Hepatocyte (in vitro differentiated cells): ENCODE measurements around the gene CPLX4. TPM values are rescaled to one million over a fixed set of nuclear protein-coding genes. Genes with fewer than 3 reads are reported as not detected.

ENCODE experiments used
- DNase-seq: peaks from one replicate; pipeline ENCODE4 v3.0.0-alpha.2; 2016; ENCODE audit warnings: low spot score
- H2AFZ ChIP-seq: fragments of 200-600 bp; sonication (generic); 2 replicates; pipeline ENCODE4 v1.6.0; 2016; ENCODE audit warnings: antibody characterized with exemption, mild to moderate bottlenecking
- H3K27ac ChIP-seq: fragments of 200-600 bp; sonication (generic); 2 replicates; pipeline ENCODE4 v1.5.1; 2016; ENCODE audit warnings: mild to moderate bottlenecking
- H3K27me3 ChIP-seq: fragments of 200-600 bp; sonication (generic); 2 replicates; pipeline ENCODE4 v1.6.1; 2016
- H3K36me3 ChIP-seq: fragments of 200-600 bp; sonication (generic); replicated peaks from 2 replicates; pipeline ENCODE4 v1.5.1; 2016; ENCODE audit warnings: low read depth; ENCODE audit not compliant: insufficient read depth
- H3K4me1 ChIP-seq: fragments of 200-600 bp; sonication (generic); 2 replicates; pipeline ENCODE4 v1.5.1; 2016; ENCODE audit warnings: mild to moderate bottlenecking, moderate library complexity; ENCODE audit not compliant: insufficient read depth
- H3K4me2 ChIP-seq: fragments of 200-600 bp; sonication (generic); 2 replicates; pipeline ENCODE4 v1.6.0; 2016
- H3K4me3 ChIP-seq: fragments of 200-600 bp; sonication (generic); 2 replicates; pipeline ENCODE4 v1.5.1; 2016; ENCODE audit warnings: mild to moderate bottlenecking
- H3K79me2 ChIP-seq: fragments of 200-600 bp; sonication (generic); 2 replicates; pipeline ENCODE4 v1.6.0; 2017; ENCODE audit warnings: mild to moderate bottlenecking
- H3K9me2 ChIP-seq: fragments of 200-600 bp; sonication (generic); replicated peaks from 2 replicates; pipeline ENCODE4 v1.6.0; 2017; ENCODE audit warnings: mild to moderate bottlenecking; ENCODE audit not compliant: insufficient read depth
- H3K9me3 ChIP-seq: fragments of 200-600 bp; sonication (generic); 2 replicates; pipeline ENCODE4 v1.5.1; 2016; ENCODE audit warnings: low read depth, mild to moderate bottlenecking
- H4K20me1 ChIP-seq: fragments of 200-600 bp; sonication (generic); 2 replicates; pipeline ENCODE4 v1.6.0; 2016; ENCODE audit warnings: mild to moderate bottlenecking; ENCODE audit not compliant: insufficient read depth, poor library complexity, severe bottlenecking
- EZH2 ChIP-seq: fragments of 200-600 bp; sonication (generic); IDR thresholded peaks from 2 replicates; pipeline ENCODE4 v1.6.1; 2016; ENCODE audit warnings: antibody characterized with exemption, mild to moderate bottlenecking, borderline replicate concordance
- EZH2phosphoT487 ChIP-seq: fragments of 200-600 bp; sonication (generic); IDR thresholded peaks from one replicate; pipeline ENCODE4 v1.6.1; 2018; ENCODE audit warnings: antibody characterized with exemption, mild to moderate bottlenecking, low read depth, moderate library complexity; ENCODE audit not compliant: unreplicated experiment, severe bottlenecking
- WGBS: methylation state at CpG from one replicate; pipeline ENCODE4 v1.1.6; 2016; ENCODE audit warnings: low lambda C conversion rate; ENCODE audit errors: missing lambda C conversion rate; 5-methylcytosine and 5-hydroxymethylcytosine counted together
- polyA plus RNA-seq: library from polyadenylated mRNA; unstranded; fragments of >200 nt; fragmentation: Nextera tagmentation; extraction: Ambion mirVana; gene quantifications from 2 replicates; pipeline ENCODE4 v1.2.1, GENCODE V29; 2016
- total RNA-seq: library from RNA; depleted of rRNA; stranded (reverse); fragments of >200 nt; gene quantifications from 2 replicates; pipeline ENCODE4 v1.2.3, GENCODE V29; 2014
- TF ChIP-seq, protein P1 (sequence below): fragments of 200-600 bp; sonication (generic); IDR thresholded peaks from 2 replicates; pipeline ENCODE4 v1.5.1; 2016; ENCODE audit warnings: antibody characterized with exemption, mild to moderate bottlenecking; ENCODE audit not compliant: poor library complexity

Gene CPLX4
- total and polyA plus RNA-seq, 2 experiments from 2014 or later, result not detected

DNA sequence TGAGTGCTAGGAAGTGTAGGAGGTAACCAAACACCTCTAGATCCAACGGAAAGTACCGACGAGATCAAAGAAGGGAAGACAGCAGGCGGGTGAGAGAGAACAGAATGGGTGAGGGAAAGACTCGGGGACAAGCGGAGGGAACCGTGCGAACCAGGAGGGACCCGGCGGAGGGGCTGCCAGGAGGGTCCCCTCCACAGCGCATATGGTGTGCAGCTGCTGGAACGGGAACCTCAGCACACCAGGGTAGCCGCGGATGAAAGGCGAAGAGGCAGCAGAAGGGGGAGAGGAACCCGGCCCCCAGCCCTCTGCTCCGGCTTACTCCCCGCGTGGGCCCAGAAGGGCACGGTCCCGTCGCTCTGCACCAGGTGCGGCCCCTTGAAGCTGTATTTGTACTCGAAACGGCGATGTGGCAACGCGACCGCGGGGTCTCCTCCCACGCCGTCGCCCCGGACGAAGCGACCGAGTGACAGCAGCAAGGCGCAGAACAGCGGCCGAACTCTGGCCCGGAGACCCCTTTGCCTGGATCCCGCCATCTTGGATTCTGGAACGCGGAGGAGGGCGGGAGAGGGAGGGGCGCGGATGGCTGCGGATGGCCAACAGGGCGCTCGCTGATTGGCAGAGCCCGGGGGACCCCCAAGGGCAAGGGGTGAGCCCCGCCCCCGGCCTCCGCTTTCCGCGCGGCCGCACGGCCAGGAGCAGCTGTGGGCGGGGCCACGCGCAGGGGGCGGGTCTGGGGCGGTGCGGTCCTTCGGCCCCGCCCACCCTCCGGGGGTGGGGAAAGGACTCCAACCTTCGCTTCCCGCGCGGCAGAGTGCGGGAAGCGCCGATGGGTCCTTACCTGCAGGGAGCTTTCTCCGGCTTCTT, 40.5 kb upstream of the CPLX4 start, which contains the start of gene LMAN1:
Gene LMAN1 (minus strand): TSS at position 554 of the 864 bp plus-strand sequence. CDS start 21 bp downstream, at position 533.
- no peaks in the 10 kb centered on the region for H3K4me1 ChIP-seq
- H3K27ac ChIP-seq, result peak within 1 kb of the TSS; percentile 94
- peaks cover 47% of the 10 kb centered on the region for H3K79me2 ChIP-seq
- H3K36me3 ChIP-seq, result no peaks in the 10 kb centered on the region
- no peaks in the 10 kb centered on the region for H3K9me3 ChIP-seq
- TF ChIP-seq, protein P1, sequence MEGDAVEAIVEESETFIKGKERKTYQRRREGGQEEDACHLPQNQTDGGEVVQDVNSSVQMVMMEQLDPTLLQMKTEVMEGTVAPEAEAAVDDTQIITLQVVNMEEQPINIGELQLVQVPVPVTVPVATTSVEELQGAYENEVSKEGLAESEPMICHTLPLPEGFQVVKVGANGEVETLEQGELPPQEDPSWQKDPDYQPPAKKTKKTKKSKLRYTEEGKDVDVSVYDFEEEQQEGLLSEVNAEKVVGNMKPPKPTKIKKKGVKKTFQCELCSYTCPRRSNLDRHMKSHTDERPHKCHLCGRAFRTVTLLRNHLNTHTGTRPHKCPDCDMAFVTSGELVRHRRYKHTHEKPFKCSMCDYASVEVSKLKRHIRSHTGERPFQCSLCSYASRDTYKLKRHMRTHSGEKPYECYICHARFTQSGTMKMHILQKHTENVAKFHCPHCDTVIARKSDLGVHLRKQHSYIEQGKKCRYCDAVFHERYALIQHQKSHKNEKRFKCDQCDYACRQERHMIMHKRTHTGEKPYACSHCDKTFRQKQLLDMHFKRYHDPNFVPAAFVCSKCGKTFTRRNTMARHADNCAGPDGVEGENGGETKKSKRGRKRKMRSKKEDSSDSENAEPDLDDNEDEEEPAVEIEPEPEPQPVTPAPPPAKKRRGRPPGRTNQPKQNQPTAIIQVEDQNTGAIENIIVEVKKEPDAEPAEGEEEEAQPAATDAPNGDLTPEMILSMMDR, result no peak
- TF ChIP-seq EZH2phosphoT487 (no peak), EZH2 (no peak)
- peak within 1 kb of the TSS; percentile 81 for H3K4me2 ChIP-seq
- peak; percentile 99 for DNase-seq
- H3K4me3 ChIP-seq, result peak within 1 kb of the TSS; percentile 70
- peak within 1 kb of the TSS; percentile 69 for H2AFZ ChIP-seq
- WGBS, result under 1% methylated on average over 65 of the region's 76 CpGs
- H3K27me3 ChIP-seq, result no peaks in the 10 kb centered on the region
- H4K20me1 ChIP-seq, result peaks cover 24% of the 10 kb centered on the region
- no peaks in the 10 kb centered on the region for H3K9me2 ChIP-seq

DNA sequence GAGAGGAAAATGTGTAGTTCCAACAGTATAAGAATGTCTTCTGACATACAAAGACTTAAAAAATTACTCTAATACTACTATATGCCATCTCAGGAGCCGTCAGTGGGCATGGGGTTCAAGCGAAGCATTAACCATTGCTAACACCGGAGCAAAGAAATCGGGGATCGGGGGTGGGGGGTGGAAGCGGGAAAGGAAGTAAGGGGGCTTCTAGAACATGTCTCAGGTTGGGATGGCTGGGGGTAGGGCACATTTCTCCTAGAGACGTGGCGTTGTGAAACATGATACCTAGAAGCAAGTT, 39.9 kb upstream of the CPLX4 start:
- no peaks in the 10 kb centered on the region for H3K9me3 ChIP-seq
- WGBS, result under 1% methylated on average over 7 of the region's 8 CpGs
- H3K36me3 ChIP-seq, result no peaks in the 10 kb centered on the region
- H4K20me1 ChIP-seq, result peaks cover 24% of the 10 kb centered on the region
- H3K27ac ChIP-seq, result peak overlapping the region; percentile 94
- peak overlapping the region; percentile 60 for H2AFZ ChIP-seq
- TF ChIP-seq EZH2, result no peak
- TF ChIP-seq EZH2phosphoT487, result no peak
- TF ChIP-seq, protein P1, result no peak
- H3K4me2 ChIP-seq, result peak overlapping the region; percentile 76
- H3K9me2 ChIP-seq, result no peaks in the 10 kb centered on the region
- no peaks in the 10 kb centered on the region for H3K4me1 ChIP-seq
- DNase-seq, result no peak
- no peaks in the 10 kb centered on the region for H3K27me3 ChIP-seq
- peaks cover 51% of the 10 kb centered on the region for H3K79me2 ChIP-seq
- H3K4me3 ChIP-seq, result peak overlapping the region; percentile 70

DNA sequence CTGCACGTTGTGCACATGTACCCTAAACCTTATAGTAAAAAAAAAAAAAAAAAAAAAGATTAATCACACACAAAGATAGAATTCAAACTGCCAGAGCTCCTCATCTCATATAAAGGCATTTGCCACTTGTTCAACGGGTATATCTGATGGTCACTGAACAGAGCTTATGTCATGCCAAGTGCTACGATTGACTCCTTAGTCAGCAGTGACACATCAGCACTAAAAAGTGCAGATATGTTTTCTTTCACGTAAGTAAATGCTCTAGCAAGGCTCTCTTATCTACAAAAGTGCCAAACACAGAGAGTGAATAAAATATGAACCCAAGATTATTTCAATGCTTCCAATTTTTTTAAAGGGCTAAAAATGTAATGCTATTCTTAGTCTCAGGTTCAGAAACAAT, 39.5 kb upstream of the CPLX4 start:
- Histone ChIP-seq H3K4me3 (peak overlapping the region; percentile 70), H3K27me3 (no peaks in the 10 kb centered on the region)
- 15% methylated on average over 4 of the region's 4 CpGs for WGBS

More for the DNA sequence above, 39.5 kb upstream of the CPLX4 start:
- TF ChIP-seq EZH2, result no peak
- TF ChIP-seq, protein P1, result no peak
- no peak for TF ChIP-seq EZH2phosphoT487
- Histone ChIP-seq H3K27ac (peak overlapping the region; percentile 94), H3K79me2 (peaks cover 55% of the 10 kb centered on the region), H3K36me3 (no peaks in the 10 kb centered on the region), H2AFZ (no peak overlapping the region), H3K9me2 (no peaks in the 10 kb centered on the region), H3K9me3 (no peaks in the 10 kb centered on the region), H4K20me1 (peaks cover 24% of the 10 kb centered on the region), H3K4me1 (no peaks in the 10 kb centered on the region), H3K4me2 (peak overlapping the region; percentile 76)
- peak; percentile 57 for DNase-seq
